SK-N-MC (cell line): ENCODE results near the gene TP53BP2.

Source experiments
- EZH2 ChIP-seq: fragments of 200-600 bp; sonication (generic); IDR thresholded peaks from one replicate; pipeline ENCODE4 v1.6.1; 2017; ENCODE audit warnings: antibody characterized with exemption
- POLR2AphosphoS5 ChIP-seq: IDR thresholded peaks from 2 replicates; pipeline ENCODE4 v1.6.1; 2012; ENCODE audit warnings: mild to moderate bottlenecking, low read depth, low read length, borderline replicate concordance

DNA sequence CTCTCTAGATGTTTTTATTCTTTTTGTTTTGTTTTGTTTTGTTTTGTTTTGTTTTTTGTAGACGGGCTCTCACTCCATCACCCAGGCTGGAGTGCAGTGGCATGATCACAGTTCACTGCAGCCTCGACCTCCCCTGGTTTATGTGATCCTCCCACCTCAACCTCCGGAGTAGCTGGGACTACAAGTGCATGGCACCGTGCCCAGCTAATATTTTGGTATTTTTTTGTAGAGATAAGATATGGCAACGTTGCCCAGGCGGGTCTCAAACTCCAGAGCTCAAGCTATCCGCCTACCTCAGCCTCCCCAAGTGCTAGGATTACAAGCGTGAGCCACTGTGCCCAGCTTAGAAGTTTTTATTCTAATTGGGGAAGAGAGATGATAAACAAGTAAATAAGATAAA lies 13.3 kb upstream of the TP53BP2 start:
- TF ChIP-seq EZH2 (no peak), POLR2AphosphoS5 (no peak)
